Endodermal cell (in vitro differentiated cells): Measurements from ENCODE around the gene MRS2. TPM values are rescaled to one million over a fixed set of nuclear protein-coding genes. Genes with fewer than 3 reads are reported as not detected.

Source experiments
- DNase-seq: peaks from one replicate; pipeline ENCODE4 v3.0.0-alpha.2; 2017
- H3K27ac ChIP-seq: 2 replicates; pipeline ENCODE4 v1.5.1; 2013; ENCODE audit warnings: mild to moderate bottlenecking, low read depth, low read length, moderate library complexity
- H3K27me3 ChIP-seq: 2 replicates; pipeline ENCODE4 v1.6.1; 2013; ENCODE audit warnings: mild to moderate bottlenecking, low read length, moderate library complexity; ENCODE audit not compliant: insufficient read depth, control insufficient read depth, poor library complexity, severe bottlenecking
- H3K36me3 ChIP-seq: 2 replicates; pipeline ENCODE4 v1.7.0; 2013; ENCODE audit warnings: mild to moderate bottlenecking, low read length, moderate library complexity; ENCODE audit not compliant: control insufficient read depth, insufficient read depth
- H3K4me1 ChIP-seq: one replicate; pipeline ENCODE4 v1.7.0; 2013; ENCODE audit warnings: low read length; ENCODE audit not compliant: control insufficient read depth, insufficient read depth
- H3K4me3 ChIP-seq: 2 replicates; pipeline ENCODE4 v1.5.1; 2013; ENCODE audit warnings: mild to moderate bottlenecking, low read length, moderate library complexity
- H3K9ac ChIP-seq: 2 replicates; pipeline ENCODE4 v1.6.1; 2013; ENCODE audit warnings: mild to moderate bottlenecking, low read length, moderate library complexity; ENCODE audit not compliant: poor library complexity, severe bottlenecking; ENCODE audit errors: extremely low read depth
- H3K9me3 ChIP-seq: 2 replicates; pipeline ENCODE4 v1.6.1; 2013; ENCODE audit warnings: mild to moderate bottlenecking, low read length, moderate library complexity; ENCODE audit not compliant: control insufficient read depth
- H3K27ac Mint-ChIP-seq: 2 replicates; pipeline ENCODE4 v1.8.0; 2020; ENCODE audit warnings: mixed read lengths
- H3K27me3 Mint-ChIP-seq: 2 replicates; pipeline ENCODE4 v1.8.0; 2021; ENCODE audit warnings: mild to moderate bottlenecking, mixed read lengths; ENCODE audit not compliant: insufficient read depth
- H3K36me3 Mint-ChIP-seq: 2 replicates; pipeline ENCODE4 v1.8.0; 2020; ENCODE audit warnings: low read depth, mixed read lengths
- H3K4me1 Mint-ChIP-seq: 2 replicates; pipeline ENCODE4 v1.8.0; 2020; ENCODE audit warnings: mixed read lengths
- H3K4me3 Mint-ChIP-seq: 2 replicates; pipeline ENCODE4 v1.8.0; 2020; ENCODE audit warnings: mild to moderate bottlenecking, moderate library complexity, mixed read lengths
- H3K9me3 Mint-ChIP-seq: 2 replicates; pipeline ENCODE4 v1.8.0; 2020; ENCODE audit warnings: mild to moderate bottlenecking, mixed read lengths
- CTCF ChIP-seq: fragments of 200-600 bp; sonication (generic); conservative IDR thresholded peaks from 2 replicates; pipeline ENCODE4 v1.5.0; 2021; ENCODE audit warnings: antibody characterized with exemption, mild to moderate bottlenecking
- WGBS, 2 experiments: methylation state at CpG; one replicate each; pipeline versions ENCODE4 v1.1.5 to v1.1.7; 2013; ENCODE audit warnings: missing lambda C conversion rate in 2 of 2, mixed read lengths in 1 of 2; ENCODE audit not compliant: insufficient coverage in 1 of 2, insufficient read length in 1 of 2; 5-methylcytosine and 5-hydroxymethylcytosine counted together
- total RNA-seq, 2 donors: library from RNA; stranded (reverse); fragmentation: NEBNext Ultra II Directional in 1 of 2; extraction: Animal tissue kit (Norgen Biotek cat#: 25700) in 1 of 2; gene quantifications; 2 replicates in 1 of 2; 3 replicates in 1 of 2; pipeline ENCODE4 v1.2.1, GENCODE V29; 2021

The MRS2 gene
- total RNA-seq, 2 donors from 2014 or later = 45.4 to 51.8 TPM

- no peak overlapping the region for H3K4me3 ChIP-seq
- H3K27me3 ChIP-seq = no peaks in the 10 kb centered on the region
- H3K27ac ChIP-seq = no peak overlapping the region
- H3K9me3 Mint-ChIP-seq = no peaks in the 10 kb centered on the region
- no peaks in the 10 kb centered on the region for H3K4me1 ChIP-seq
- H3K9ac ChIP-seq = no peak overlapping the region
- no peaks in the 10 kb centered on the region for H3K9me3 ChIP-seq
- no peak overlapping the region for H3K4me3 Mint-ChIP-seq
- peaks cover 21% of the 10 kb centered on the region for H3K36me3 ChIP-seq
- H3K4me1 Mint-ChIP-seq = peaks cover 3% of the 10 kb centered on the region
- TF ChIP-seq CTCF = no peak
- 93 to 95% methylated on average over 3 of the region's 3 CpGs for WGBS, 2 experiments
- no peak overlapping the region for H3K27ac Mint-ChIP-seq
- DNase-seq = no peak
- no peaks in the 10 kb centered on the region for H3K27me3 Mint-ChIP-seq
- peaks cover 20% of the 10 kb centered on the region for H3K36me3 Mint-ChIP-seq
These were observed 27.4 kb downstream of the MRS2 start for GRCh38 chr6:24430086-24430485.

GRCh38 chr6:24431045-24431451 lies 28.3 kb downstream of the MRS2 start:
- peaks cover 12% of the 10 kb centered on the region for H3K36me3 ChIP-seq
- H3K4me3 ChIP-seq = no peak overlapping the region
- 44% methylated on average over 1 of the region's 1 CpG; no CpG with 5 or more reads in 1 of the 2 experiments for WGBS, 2 experiments
- no peak overlapping the region for H3K9ac ChIP-seq
- Mint-ChIP-seq H3K36me3 (peaks cover 15% of the 10 kb centered on the region), H3K4me3 (no peak overlapping the region), H3K27me3 (no peaks in the 10 kb centered on the region), H3K27ac (no peak overlapping the region), H3K4me1 (peaks cover 3% of the 10 kb centered on the region), H3K9me3 (no peaks in the 10 kb centered on the region)
- no peaks in the 10 kb centered on the region for H3K4me1 ChIP-seq
- no peaks in the 10 kb centered on the region for H3K9me3 ChIP-seq
- DNase-seq = peak; percentile 66
- H3K27ac ChIP-seq = no peak overlapping the region
- peak; percentile 85 for TF ChIP-seq CTCF
- H3K27me3 ChIP-seq = no peaks in the 10 kb centered on the region

- Mint-ChIP-seq H3K27ac (no peak overlapping the region), H3K4me1 (peaks cover 3% of the 10 kb centered on the region), H3K27me3 (no peaks in the 10 kb centered on the region), H3K36me3 (peaks cover 14% of the 10 kb centered on the region), H3K9me3 (no peaks in the 10 kb centered on the region), H3K4me3 (no peak overlapping the region)
- 95 to 98% methylated on average over 7 to 9 of the region's 9 CpGs for WGBS, 2 experiments
- H3K9ac ChIP-seq = no peak overlapping the region
- no peaks in the 10 kb centered on the region for H3K9me3 ChIP-seq
- TF ChIP-seq CTCF = no peak
- H3K27me3 ChIP-seq = no peaks in the 10 kb centered on the region
- no peak overlapping the region for H3K27ac ChIP-seq
- peaks cover 3% of the 10 kb centered on the region for H3K36me3 ChIP-seq
- no peaks in the 10 kb centered on the region for H3K4me1 ChIP-seq
- no peak for DNase-seq
- H3K4me3 ChIP-seq = no peak overlapping the region
These were observed 29.9 kb downstream of the MRS2 start for GRCh38 chr6:24432611-24433010.
